LNCaP clone FGC (cell line): ENCODE data around the gene GNG7.
"Not testable (repeated sequence)": the region's sequence is repeated elsewhere in the genome, so short reads cannot be mapped to it uniquely, and the experiment has no call there.

Source experiments
- DNase-seq: peaks from one replicate; pipeline ENCODE4 v3.0.0-alpha.2; 2011; ENCODE audit warnings: low read depth
- H3K4me3 ChIP-seq: 2 replicates; pipeline ENCODE4 v1.5.1; 2011; ENCODE audit warnings: mild to moderate bottlenecking, low read depth, low read length, control low read depth
- TF ChIP-seq, protein P1 (sequence below): IDR thresholded peaks from 2 replicates; pipeline ENCODE4 v1.5.1; 2012; ENCODE audit warnings: mild to moderate bottlenecking; ENCODE audit not compliant: control insufficient read depth, insufficient read depth; ENCODE audit errors: extremely low read depth

The GNG7 gene

DNA sequence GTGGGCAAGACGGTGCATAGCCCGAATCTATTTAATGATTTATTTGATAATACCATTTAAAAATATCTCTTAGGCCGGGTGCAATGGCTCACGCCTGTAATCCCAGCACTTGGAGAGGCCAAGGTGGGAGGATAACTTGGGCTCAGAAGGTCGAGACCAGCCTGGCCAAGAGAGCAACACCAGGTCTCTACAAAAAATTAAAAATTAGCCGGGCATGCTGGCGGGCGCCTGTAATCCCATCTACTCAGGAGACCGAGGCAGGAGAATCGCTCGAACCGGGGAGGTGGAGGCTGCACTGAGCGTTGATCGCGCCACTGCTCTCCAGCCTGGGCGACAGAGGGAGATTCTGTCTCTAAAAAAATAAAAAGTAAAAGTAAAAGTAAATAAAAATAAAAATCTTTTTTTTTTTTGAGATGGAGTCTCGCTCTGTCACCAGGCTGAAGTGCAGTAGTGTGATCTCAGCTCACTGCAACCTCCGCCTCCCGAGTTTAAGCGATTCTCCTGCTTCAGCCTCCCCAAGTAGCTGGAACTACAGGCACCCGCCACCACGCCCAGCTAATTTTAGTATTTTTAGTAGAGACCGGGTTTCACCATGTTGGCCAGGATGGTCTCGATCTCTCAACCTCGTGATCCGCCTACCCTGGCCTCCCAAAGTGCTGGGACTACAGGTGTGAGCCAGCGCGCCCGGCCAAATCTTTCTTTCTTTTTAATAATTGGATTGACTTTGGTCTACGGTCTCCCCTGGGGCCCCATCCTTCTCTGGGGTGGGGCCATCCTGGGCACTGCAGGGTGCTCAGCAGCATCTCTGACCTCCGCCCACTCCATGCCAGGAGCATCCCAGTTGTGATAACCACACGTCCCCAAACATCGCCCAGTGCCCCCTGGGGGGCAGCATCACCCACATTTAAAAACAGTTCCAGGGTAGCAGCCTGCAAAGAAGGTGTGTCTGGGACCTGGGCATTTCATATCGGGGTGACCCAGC is 90.7 kb downstream of the GNG7 start:
- no peak overlapping the region for H3K4me3 ChIP-seq
- no peak for DNase-seq
- TF ChIP-seq, protein P1, sequence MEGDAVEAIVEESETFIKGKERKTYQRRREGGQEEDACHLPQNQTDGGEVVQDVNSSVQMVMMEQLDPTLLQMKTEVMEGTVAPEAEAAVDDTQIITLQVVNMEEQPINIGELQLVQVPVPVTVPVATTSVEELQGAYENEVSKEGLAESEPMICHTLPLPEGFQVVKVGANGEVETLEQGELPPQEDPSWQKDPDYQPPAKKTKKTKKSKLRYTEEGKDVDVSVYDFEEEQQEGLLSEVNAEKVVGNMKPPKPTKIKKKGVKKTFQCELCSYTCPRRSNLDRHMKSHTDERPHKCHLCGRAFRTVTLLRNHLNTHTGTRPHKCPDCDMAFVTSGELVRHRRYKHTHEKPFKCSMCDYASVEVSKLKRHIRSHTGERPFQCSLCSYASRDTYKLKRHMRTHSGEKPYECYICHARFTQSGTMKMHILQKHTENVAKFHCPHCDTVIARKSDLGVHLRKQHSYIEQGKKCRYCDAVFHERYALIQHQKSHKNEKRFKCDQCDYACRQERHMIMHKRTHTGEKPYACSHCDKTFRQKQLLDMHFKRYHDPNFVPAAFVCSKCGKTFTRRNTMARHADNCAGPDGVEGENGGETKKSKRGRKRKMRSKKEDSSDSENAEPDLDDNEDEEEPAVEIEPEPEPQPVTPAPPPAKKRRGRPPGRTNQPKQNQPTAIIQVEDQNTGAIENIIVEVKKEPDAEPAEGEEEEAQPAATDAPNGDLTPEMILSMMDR = no peak

DNA sequence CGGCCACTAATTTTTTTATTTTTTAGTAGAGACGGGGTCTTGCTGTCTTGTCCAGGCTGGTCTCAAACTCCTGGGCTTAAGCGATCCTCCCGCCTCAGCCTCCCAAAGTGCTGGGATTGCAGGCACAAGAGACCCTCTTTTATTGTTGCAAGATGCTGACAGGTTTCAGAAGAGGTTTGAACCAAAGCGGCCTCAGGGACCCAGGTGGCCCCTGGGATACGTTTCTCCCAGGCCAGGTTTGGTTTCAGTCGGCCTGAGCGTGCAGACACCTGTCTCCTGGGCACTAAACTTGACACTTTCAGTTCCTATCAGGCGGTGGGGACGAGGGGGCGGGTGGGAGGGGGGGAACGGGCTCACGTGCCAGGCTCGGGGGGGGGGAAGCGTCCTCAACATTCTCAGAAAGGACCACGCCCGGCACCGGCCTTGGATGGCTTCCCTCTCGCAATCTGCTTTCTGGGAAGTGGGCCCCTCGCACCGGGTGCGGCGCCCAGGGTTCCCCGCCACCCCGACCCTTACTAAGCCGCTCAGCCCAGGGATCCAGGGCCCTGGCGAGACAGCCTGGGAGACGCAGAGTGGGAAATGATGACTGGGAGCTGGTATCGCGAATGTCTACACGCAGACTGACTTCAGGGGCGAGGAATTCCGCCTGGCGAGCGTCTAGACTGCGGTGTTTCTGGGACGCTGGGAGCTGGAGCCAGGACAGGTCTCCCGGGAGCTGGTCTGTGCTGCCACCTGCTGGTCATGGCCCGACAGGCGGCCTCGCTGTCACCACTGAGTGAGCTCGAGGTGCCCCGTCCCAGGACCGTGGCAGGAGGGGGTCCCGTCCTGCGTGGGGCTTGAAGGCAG is 91.6 kb downstream of the GNG7 start:
- DNase-seq = peak; percentile 46
- H3K4me3 ChIP-seq = peak overlapping the region; percentile 43
- TF ChIP-seq, protein P1 = peak; percentile 96

DNA sequence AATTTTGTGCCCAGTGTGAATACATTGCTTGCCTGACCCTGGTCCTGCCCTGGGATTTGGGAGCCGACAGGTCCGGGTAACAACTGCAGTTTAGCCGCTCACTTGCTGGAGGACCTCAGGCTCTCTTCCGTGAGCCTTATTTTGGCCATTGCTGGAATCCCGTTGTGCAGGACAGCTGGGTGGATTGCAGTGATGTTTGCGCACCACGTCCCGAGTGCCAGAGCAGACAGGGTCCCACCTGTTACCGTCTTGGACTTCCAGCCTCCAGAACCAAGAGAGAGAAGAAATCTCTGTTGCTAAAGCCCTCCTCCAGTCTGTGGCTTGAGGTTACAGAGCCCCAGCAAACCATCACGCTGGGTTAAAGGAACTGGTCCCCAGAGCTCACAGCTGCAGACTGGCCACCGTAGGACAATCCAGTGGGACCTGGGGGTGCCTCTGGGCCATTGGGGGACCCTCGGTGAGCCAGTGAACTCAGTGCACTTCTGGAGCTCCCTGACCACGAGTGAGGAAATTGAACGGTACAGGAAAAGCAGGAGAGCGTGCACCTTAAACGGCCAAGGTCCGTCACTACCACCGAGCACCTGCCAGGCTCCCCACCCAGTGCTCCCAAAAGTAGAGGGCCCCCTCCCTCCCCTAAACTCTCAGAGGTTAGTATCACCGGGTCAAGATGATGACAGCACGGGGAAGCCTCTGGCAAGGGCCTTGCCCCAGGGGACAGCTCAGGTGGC is 92.9 kb downstream of the GNG7 start:
- DNase-seq = no peak
- no peak overlapping the region for H3K4me3 ChIP-seq
- TF ChIP-seq, protein P1 = no peak

DNA sequence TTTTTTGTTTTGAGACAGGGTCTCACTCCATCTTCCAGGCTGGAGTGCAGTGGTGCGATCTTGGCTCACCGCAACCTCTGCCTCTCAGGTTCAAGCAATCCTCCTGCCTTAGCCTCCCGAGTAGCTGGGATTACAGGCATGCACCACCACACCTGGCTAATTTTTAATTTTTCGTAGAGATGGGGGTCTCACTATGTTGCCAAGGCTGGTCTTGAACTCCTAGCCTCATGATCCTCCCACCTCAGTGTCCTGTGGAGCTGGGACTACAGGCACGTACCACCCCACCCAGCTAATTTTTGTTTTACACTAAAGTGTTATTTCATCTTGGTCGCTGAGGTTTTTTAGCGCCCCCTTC is 93.5 kb downstream of the GNG7 start:
- H3K4me3 ChIP-seq, DNase-seq: not testable (repeated sequence)

DNA sequence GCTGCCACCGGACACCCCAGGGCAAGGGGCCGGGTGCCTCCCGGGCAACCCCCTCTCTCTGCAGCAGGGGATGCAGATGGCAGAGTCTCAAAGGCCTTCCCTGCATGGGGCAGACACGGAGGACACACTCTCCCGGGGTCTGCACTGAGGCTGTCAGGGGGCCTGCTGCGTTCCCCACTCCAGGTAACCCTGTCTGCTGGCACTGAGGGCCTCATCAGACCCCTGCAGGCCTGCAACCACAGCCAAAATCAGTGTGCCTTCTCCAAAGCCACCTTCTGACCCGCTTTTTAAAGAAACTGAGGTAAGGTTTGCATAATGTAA is 93.9 kb downstream of the GNG7 start:
- TF ChIP-seq, protein P1 = no peak
- no peak for DNase-seq
- H3K4me3 ChIP-seq = no peak overlapping the region

DNA sequence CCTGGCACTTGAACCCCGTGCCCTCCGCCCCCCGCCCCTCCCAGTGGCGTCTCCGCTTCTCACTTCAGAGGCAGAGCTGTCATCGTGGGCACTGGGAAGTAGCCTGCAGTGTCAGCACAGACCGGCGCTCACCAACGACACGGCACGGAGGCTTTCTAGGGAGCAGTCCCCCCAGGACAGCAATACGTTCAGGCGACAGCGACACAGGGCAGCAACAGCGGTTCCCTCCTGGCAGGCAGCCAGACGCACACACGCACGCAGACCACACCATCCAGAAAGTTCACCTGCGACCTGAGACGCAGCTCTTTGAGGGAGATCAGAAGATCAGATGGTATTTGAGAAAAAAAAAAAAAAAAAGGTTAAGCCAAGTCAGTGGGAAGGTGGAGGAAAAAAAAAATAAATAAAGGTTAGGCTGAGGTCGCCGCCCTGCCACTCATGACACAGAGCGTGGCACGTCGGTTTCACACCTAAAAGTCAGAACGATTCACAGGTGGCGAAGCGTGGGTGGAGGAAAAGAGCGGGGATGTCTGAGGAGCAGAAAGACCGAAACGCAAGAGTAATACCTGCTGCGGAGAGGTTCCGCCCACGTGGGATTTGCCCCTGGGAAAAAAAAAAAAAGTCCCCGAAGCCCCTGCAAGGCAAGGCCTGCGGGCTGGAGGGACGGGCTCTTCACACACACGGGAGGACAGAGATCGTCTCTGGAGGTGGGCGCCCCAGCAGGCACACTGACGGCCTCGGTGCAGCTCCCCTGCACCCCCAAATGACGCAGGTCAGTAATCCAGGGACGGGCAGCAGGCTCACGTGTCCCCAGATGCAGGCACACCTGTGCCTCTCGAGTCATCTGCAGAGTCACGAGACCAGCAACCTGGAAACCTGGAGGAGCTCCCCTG is 94.5 kb downstream of the GNG7 start:
- no peak overlapping the region for H3K4me3 ChIP-seq
- TF ChIP-seq, protein P1 = no peak
- DNase-seq = no peak

DNA sequence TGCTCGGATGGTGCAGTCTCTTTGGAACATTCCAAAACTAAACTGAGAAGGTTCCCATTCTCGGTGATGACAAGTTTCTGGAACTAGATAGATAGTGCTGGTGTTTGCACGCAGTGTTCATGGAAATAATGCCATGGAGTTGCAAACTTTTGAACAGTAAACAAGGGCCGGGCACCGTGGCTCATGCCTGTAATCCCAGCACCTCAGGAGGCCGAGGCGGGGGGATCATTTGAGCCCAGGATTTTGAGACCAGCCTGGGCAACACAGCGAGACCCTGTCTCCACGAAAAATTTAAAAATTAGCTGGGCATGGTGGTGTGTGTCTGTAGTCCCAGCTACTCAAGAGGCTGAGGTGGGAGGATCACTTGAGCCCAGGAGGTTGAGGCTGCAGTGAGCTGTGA is 95.7 kb downstream of the GNG7 start:
- not testable (repeated sequence) for DNase-seq, H3K4me3 ChIP-seq

DNA sequence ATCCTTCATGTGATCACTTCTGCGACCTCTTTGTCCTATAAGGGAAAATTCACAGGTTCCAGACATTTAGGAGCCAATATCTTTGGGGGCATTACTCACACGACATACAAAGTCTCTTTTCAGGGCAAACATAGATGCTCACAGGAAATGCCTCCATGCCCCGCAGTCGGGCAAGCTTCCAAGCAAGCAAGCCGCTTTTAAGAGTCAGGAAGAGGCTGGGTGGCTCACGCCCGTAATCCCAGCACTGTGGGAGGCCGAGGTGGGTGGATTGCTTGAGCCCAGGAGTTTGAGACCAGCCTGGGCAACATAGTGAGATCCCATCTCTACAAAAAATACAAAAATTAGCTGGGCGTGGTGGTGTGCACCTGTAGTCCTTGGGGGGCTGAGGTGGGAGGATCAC is 96.6 kb downstream of the GNG7 start:
- H3K4me3 ChIP-seq, DNase-seq: not testable (repeated sequence)
